ENCODE results near the gene SETD7. TPM values are rescaled to one million over a fixed set of nuclear protein-coding genes. Genes with fewer than 3 reads are reported as not detected.

Gene SETD7
- total and polyA plus RNA-seq, 2 donors (not counting 3 experiments of a cell fraction or from before 2014, with no cell fraction given): 18.8 to 39.9 TPM

GRCh38 chr4:139585473-139585872, 29.5 kb upstream of the SETD7 start:
- Histone ChIP-seq H3K27me3 (ENCODE audit: control insufficient read depth in 2 of 2, insufficient read depth in 2 of 2, low read length in 2 of 2) (peaks cover 5 to 22% of the 10 kb centered on the region in 2 experiments), H3K4me2 (ENCODE audit: insufficient read depth, low read length) (no peak overlapping the region), H4K20me1 (replicated peaks; ENCODE audit: control insufficient read depth, extremely low read depth, insufficient read depth, low read length) (no peaks in the 10 kb centered on the region), H3K9me1 (replicated peaks; ENCODE audit: control insufficient read depth, extremely low read depth, insufficient read depth, low read length) (no peaks in the 10 kb centered on the region), H3K4me3 (replicated peaks in 1 of 3; ENCODE audit: insufficient read depth in 1 of 3, low read depth in 1 of 3, low read length in 3 of 3) (no peak overlapping the region), H3K36me3 (ENCODE audit: control insufficient read depth in 2 of 2, extremely low read depth in 1 of 2, insufficient read depth in 2 of 2, low read length in 2 of 2) (no peaks in the 10 kb centered on the region), H3K27ac (ENCODE audit: insufficient read depth, low read depth, low read length) (no peak overlapping the region), H3K4me1 (ENCODE audit: control insufficient read depth, extremely low read depth, insufficient read depth, low read length) (no peaks in the 10 kb centered on the region), H3K9ac (replicated peaks; ENCODE audit: extremely low read depth, insufficient read depth, low read length) (no peak overlapping the region), H3K9me3 (replicated peaks; ENCODE audit: control insufficient read depth, insufficient read depth, low read length) (no peaks in the 10 kb centered on the region), H3K79me2 (ENCODE audit: control insufficient read depth, insufficient read depth, low read length) (no peaks in the 10 kb centered on the region), H2AFZ (ENCODE audit: low read depth, low read length) (no peak overlapping the region)
- no TSS peak for BruUV-seq (replicated peaks)
- FAIRE-seq: no peak
- dilution Hi-C loops (cut with MboI; ENCODE audit: extremely low pct_ligation_motif_present, low sequenced_read_pairs): no loop called here
- intact Hi-C loops (cut with micrococcal nuclease): no loop called here
- no peak for DNase-seq (ENCODE audit: low read depth, low spot score)
- ChIA-PET CTCF (interaction anchor here (0.5 to 1.4 kb wide), 4 partner anchors 18 to 597 kb away, joined by 3 to 5 read pairs (median 3); no protein-coding TSS in a partner anchor), POLR2A (no interaction called here)
- no peak for TF ChIP-seq CTCF (IDR thresholded peaks at IDR 0.05; ENCODE audit: extremely low read depth in 1 of 2, insufficient read depth in 1 of 2, low read depth in 1 of 2, low read length in 2 of 2)
- no peak for TF ChIP-seq MYC (IDR thresholded peaks at IDR 0.05; ENCODE audit: low read depth, low read length)
- TF ChIP-seq FOS (IDR thresholded peaks at IDR 0.05; ENCODE audit: borderline replicate concordance, insufficient read depth, low read length): no peak
- no peak for TF ChIP-seq POLR2A (IDR thresholded peaks at IDR 0.05; ENCODE audit: low read depth, low read length)
- no peak for TF ChIP-seq JUN (IDR thresholded peaks at IDR 0.05; ENCODE audit: borderline replicate concordance, insufficient read depth, insufficient read length, low read depth)
- TF ChIP-seq MAX (IDR thresholded peaks at IDR 0.05; ENCODE audit: insufficient read depth, insufficient read length): no peak
- no peak for TF ChIP-seq EZH2 (IDR thresholded peaks at IDR 0.05; ENCODE audit: borderline replicate concordance, low read depth, low read length, severe bottlenecking)
- TF ChIP-seq GATA2 (IDR thresholded peaks at IDR 0.05; ENCODE audit: insufficient read depth, insufficient read length, low read depth, low read length): no peak
- TF ChIP-seq POLR2AphosphoS5 (IDR thresholded peaks at IDR 0.05; ENCODE audit: insufficient read depth, low read depth, low read length): no peak

Data from endothelial cell of umbilical vein (primary cell).